ENCODE data around the gene GTPBP1. TPM values are rescaled to one million over a fixed set of nuclear protein-coding genes. Genes with fewer than 3 reads are reported as not detected.

The GTPBP1 gene
- total RNA-seq, 1 donor from 2014 or later, result 73.1 TPM

DNA sequence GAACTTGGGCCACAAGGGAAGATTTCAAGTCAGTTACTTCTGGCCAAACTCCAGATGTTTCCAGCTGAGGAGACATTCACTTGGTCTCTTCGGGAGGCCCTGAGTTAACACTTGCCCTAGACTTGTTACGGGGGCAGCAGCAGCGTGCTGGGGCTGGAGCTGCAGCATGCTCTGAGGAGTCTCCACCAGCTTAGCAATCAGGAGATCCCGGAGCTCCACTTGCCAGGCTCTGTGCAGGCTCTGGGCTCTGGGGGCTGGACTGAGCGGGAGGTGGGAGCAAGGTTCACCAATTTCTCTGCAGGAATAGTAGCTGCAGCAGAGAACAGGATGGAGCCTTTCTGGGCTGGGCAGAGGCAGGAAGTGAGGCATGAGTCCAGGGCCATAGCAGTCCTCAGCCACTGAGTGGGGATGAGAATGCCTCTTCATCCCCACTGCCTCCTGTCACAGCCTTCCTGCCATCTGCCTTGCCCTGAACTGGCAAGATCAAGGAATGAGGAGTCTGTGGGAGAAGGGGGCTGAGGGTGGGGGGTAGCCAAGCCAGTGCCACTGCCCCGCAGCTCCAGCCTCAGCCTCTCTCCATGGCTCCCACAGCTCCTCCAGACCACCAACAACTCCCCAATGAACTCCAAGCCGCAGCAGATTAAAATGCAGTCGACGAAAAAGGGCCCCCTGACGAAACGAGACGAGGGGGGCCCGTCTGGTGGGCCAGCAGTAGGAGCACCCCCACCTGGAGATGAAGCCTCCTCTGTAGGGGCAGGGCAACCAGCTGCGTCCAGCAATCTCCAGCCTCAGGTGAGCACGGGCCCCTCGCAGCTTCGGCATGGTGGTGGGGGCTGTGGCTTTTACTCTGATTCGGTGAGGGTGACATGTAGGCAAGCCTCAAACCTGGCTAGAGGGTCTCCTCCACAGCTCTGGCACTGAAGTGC is 23.4 kb downstream of the GTPBP1 start:
- H3K4me3 Mint-ChIP-seq, result no peak overlapping the region
- H3K27me3 Mint-ChIP-seq (ENCODE audit: low read depth), result no peaks in the 10 kb centered on the region
- no peak for DNase-seq (ENCODE audit: low spot score in 2 of 2, unreplicated experiment in 2 of 2)
- TF ChIP-seq, protein P1, sequence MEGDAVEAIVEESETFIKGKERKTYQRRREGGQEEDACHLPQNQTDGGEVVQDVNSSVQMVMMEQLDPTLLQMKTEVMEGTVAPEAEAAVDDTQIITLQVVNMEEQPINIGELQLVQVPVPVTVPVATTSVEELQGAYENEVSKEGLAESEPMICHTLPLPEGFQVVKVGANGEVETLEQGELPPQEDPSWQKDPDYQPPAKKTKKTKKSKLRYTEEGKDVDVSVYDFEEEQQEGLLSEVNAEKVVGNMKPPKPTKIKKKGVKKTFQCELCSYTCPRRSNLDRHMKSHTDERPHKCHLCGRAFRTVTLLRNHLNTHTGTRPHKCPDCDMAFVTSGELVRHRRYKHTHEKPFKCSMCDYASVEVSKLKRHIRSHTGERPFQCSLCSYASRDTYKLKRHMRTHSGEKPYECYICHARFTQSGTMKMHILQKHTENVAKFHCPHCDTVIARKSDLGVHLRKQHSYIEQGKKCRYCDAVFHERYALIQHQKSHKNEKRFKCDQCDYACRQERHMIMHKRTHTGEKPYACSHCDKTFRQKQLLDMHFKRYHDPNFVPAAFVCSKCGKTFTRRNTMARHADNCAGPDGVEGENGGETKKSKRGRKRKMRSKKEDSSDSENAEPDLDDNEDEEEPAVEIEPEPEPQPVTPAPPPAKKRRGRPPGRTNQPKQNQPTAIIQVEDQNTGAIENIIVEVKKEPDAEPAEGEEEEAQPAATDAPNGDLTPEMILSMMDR (IDR thresholded peaks at IDR 0.05; ENCODE audit: unreplicated experiment), result no peak
- peaks cover 35% of the 10 kb centered on the region for H3K36me3 Mint-ChIP-seq
- no peak overlapping the region for H3K27ac Mint-ChIP-seq
- H3K4me1 Mint-ChIP-seq, result no peaks in the 10 kb centered on the region
- no peaks in the 10 kb centered on the region for H3K9me3 Mint-ChIP-seq

DNA sequence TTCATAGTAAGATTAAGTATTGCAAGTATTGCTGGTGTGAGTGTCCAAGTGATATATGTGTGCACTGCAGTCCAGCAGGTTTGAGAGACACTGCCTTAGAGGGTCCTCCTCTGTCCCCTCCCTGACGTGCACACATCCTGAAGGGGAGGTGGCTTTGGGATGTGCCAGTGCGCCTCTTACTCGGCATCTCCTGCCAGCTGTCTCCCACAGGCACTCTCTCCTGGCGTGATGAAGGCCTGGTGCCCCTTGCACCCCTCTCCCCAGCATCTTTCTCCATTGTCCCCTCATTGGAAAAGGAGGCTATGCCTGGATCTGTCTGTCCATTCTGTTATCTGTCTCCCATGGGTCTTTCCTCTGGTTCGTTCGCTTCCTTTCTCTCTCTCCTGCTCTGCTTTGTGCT is 24.2 kb downstream of the GTPBP1 start:
- no peaks in the 10 kb centered on the region for H3K27me3 Mint-ChIP-seq (ENCODE audit: low read depth)
- no peak for DNase-seq (ENCODE audit: low spot score in 2 of 2, unreplicated experiment in 2 of 2)
- no peaks in the 10 kb centered on the region for H3K4me1 Mint-ChIP-seq
- no peak overlapping the region for H3K27ac Mint-ChIP-seq
- TF ChIP-seq, protein P1 (IDR thresholded peaks at IDR 0.05; ENCODE audit: unreplicated experiment), result no peak
- peaks cover 31% of the 10 kb centered on the region for H3K36me3 Mint-ChIP-seq
- H3K4me3 Mint-ChIP-seq, result no peak overlapping the region
- H3K9me3 Mint-ChIP-seq, result no peaks in the 10 kb centered on the region

DNA sequence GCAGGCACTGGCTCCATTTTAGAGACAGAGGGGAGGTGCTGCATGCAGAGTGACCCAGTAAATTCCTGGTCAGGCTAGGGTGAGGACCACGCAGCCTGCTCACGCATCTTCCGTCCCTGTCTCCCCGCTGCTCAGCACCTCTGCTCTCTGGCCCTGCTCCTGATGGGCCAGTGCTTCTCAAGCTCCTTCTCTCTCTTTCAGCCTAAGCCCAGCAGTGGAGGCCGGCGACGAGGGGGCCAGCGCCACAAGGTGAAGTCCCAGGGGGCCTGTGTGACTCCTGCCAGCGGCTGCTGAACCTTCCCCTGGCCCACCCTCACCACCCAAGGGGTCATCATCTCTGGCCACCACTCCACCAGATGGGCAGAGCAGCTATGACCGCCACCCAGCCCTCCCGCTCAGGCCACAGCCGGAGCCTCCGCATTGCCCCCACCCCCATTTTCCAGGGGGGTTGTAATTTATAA is 24.7 kb downstream of the GTPBP1 start:
- TF ChIP-seq, protein P1 (IDR thresholded peaks at IDR 0.05; ENCODE audit: unreplicated experiment), result no peak
- no peaks in the 10 kb centered on the region for H3K9me3 Mint-ChIP-seq
- no peak for DNase-seq (ENCODE audit: low spot score in 2 of 2, unreplicated experiment in 2 of 2)
- H3K36me3 Mint-ChIP-seq, result peaks cover 26% of the 10 kb centered on the region
- no peak overlapping the region for H3K4me3 Mint-ChIP-seq
- no peaks in the 10 kb centered on the region for H3K4me1 Mint-ChIP-seq
- H3K27me3 Mint-ChIP-seq (ENCODE audit: low read depth), result no peaks in the 10 kb centered on the region
- H3K27ac Mint-ChIP-seq, result no peak overlapping the region

DNA sequence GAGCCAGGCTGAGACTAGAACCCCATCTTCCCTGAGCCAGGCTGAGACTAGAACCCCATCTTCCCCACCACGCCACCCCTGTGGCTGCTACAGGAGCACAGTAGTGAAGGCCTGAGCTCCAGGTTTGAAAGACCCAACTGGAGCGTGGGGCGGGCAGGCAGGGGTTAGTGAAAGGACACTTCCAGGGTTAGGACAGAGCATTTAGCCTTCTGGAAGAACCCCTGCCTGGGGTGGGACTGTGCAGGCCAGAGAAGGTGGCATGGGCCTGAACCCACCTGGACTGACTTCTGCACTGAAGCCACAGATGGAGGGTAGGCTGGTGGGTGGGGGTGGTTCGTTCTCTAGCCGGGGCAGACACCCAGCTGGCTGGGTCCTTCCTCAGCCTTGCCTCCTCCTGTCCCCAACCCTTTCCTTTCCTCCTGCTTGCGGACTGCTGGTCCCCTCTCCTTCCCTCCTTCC is 26.0 kb downstream of the GTPBP1 start:
- no peak for DNase-seq (ENCODE audit: low spot score in 2 of 2, unreplicated experiment in 2 of 2)
- Mint-ChIP-seq H3K4me1 (no peaks in the 10 kb centered on the region), H3K27ac (no peak overlapping the region), H3K27me3 (ENCODE audit: low read depth) (no peaks in the 10 kb centered on the region), H3K36me3 (peaks cover 19% of the 10 kb centered on the region), H3K9me3 (no peaks in the 10 kb centered on the region), H3K4me3 (no peak overlapping the region)
- TF ChIP-seq, protein P1 (IDR thresholded peaks at IDR 0.05; ENCODE audit: unreplicated experiment), result no peak

DNA sequence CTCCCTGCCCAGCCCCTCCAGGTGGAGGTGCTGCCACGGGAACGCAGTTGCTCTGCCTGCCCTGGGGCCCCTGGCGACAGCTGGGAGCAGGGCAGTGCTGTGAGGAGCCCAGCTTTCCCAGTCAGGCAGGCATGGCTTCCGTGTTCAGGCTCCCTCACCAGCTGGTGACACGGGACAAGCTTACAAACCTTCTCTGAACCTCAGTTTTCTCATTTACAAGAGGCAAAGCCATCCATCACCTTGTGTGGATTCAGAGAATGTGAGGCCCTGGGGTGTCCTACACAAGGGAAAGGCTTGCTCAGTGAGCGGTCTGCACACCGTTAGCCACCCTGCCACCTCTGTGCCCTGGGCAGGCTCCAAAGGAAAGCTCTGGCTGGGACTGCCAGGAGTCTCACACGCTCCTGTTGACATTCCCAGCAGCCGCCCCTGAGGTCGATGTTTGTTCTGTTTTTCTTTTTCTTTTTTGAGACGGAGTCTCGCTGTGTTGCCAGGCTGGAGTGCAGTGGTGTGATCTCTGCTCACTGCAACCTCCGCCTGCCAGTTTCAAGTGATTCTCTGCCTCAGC is 26.6 kb downstream of the GTPBP1 start:
- Mint-ChIP-seq H3K4me1 (no peaks in the 10 kb centered on the region), H3K36me3 (peaks cover 19% of the 10 kb centered on the region), H3K27ac (no peak overlapping the region), H3K4me3 (no peak overlapping the region), H3K9me3 (no peaks in the 10 kb centered on the region), H3K27me3 (ENCODE audit: low read depth) (no peaks in the 10 kb centered on the region)
- no peak for DNase-seq (ENCODE audit: low spot score in 2 of 2, unreplicated experiment in 2 of 2)
- TF ChIP-seq, protein P1 (IDR thresholded peaks at IDR 0.05; ENCODE audit: unreplicated experiment), result no peak
